DND-41 (cell line): ENCODE measurements around the gene IFRD2.

Experiments
- CTCF ChIP-seq: IDR thresholded peaks from 2 replicates; pipeline ENCODE4 v1.5.1; 2012; ENCODE audit warnings: borderline replicate concordance, low read length, moderate library complexity, mild to moderate bottlenecking; ENCODE audit not compliant: poor library complexity, severe bottlenecking; ENCODE audit errors: extremely low read depth
- EZH2 ChIP-seq: IDR thresholded peaks from 3 replicates; pipeline ENCODE4 v1.6.1; 2012; ENCODE audit warnings: borderline replicate concordance, low read depth, mild to moderate bottlenecking, moderate library complexity, low read length, inconsistent platforms; ENCODE audit not compliant: severe bottlenecking

GRCh38 chr3:50338965-50339364 is 46.7 kb upstream of the IFRD2 start:
- TF ChIP-seq CTCF: no peak
- TF ChIP-seq EZH2: no peak
